Activated CD8-positive, alpha-beta memory T cell treated with anti-CD3 and anti-CD28 coated beads, Interleukin-2, amount 50 U/mL, for 4 hours (primary cell): ENCODE results near the gene DDX28.
A peak's percentile ranks its signal among the peaks of the same experiment; 100 is the strongest.
"Not testable (repeated sequence)": the region's sequence is repeated elsewhere in the genome, so short reads cannot be mapped to it uniquely, and the experiment has no call there.

Experiments
- DNase-seq: peaks from one replicate; pipeline ENCODE4 v3.0.0-alpha.2; 2020

DDX28 gene

DNA sequence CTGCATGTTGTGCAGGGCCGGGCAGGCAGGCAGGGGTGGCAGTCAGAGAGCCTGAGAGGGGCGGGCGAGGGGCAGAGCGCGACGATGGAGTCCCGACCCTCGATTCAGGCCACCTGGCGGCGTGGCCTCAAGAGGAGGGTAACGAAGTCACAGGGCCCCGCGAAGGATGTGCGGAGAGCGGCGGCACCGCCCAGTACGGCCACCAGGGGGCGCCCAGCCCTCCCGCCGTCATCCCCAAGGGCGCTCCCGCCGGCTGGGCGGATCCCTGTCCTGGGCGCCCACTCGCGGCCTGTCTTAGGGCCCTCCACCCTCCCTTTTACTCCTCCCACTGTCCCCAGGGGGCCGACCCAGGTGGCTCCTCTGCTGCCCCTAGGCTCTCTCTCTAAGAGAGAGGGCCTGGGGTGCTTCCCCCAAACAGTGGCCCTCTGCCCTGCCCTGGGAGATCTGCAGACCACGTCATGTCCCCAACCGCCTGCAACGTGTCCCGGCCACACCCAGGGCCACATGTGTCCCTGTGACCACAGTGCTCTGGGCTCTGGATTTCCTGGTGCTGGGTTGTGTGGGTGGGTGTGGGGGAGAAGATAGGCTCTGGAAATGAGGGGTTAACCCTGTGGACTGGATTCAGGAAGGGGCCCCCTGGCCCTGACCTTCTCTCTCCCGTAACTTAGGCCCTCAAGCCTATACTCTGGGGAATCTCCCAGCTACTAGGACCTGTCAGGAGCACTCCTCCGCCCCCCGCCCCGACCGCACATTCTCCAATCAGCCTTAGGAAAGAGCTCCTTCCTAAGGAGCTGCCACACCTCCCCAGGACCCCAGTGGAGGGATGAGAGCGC lies 29.6 kb downstream of the DDX28 start:
- peak; percentile 82 for DNase-seq

DNA sequence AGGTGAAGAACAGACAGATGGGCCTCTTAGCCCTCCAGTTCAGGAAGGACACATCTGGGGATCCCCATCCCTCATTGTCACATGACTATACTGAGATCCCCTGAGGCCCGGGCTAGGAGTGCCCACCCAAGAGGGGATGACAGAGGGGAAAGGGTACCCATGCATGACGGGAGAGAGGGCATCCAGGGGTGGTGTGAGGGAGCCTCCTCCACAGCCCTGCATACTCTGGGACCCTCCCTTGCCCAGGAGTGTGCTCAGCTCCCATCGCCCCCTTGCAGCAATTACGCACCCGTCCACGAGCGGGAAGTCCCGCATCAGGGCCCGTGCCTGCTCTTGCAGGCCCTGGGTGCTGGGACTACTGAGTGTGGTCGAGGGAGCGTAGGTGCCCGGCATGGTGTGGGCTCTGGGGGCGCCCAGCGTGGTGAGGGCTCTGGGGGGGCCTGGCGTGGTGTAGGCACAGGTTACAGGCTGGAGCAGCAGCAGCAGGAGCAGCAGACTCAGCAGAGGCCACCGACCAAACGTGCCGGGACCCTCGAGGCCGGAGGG lies 30.3 kb downstream of the DDX28 start:
- no peak for DNase-seq

DNA sequence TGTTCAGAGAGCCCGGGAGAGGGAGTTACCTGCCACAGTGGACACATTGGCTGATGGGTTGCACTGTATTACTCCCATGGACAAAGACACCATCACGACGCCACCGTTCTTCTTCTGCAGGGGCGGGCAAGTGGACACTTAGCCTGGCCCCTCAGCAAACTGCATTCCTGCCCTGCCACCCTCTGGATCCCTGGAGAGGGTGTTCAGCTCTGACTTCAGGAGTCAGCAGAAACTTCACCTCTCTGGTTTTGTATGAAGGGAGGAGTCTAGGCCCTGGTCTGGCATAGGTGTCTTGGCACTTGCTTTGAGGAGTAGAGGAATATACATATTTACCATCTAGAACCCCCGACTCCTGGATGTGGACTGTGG lies 33.0 kb downstream of the DDX28 start:
- DNase-seq = no peak

- no peak for DNase-seq
These were observed 33.6 kb downstream of the DDX28 start for GRCh38 chr16:67989322-67990017.

GRCh38 chr16:67988675-67989074 lies 34.4 kb downstream of the DDX28 start:
- DNase-seq = no peak

GRCh38 chr16:67987460-67988160 lies 35.4 kb downstream of the DDX28 start:
- no peak for DNase-seq

DNA sequence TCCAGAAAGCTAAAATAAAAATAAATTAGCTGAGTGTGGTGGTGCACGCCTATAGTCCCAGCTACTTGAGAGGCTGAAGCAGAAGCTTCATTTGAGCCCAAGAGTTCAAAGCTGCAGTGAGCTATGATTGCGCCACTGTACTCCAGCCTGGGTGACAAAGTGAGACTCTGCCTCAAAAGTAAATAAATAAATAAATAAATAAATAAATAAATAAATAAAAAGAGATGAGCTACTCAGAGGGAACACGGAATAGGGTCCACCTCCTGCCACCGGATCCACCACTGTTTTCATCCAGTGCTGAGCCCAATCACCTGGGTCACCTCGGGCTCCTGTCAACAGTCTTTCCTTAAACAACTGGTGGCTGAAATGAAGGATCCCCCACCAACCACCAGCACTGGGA lies 36.1 kb downstream of the DDX28 start:
- no peak for DNase-seq

GRCh38 chr16:67982011-67982696 lies 40.9 kb downstream of the DDX28 start:
- DNase-seq = no peak

GRCh38 chr16:67979955-67980678 lies 42.9 kb downstream of the DDX28 start, which contains the start of gene DPEP3:
TSS of gene DPEP3 (minus strand) at chr16:67980499. CDS start at chr16:67980380, 119 bp downstream.
- DNase-seq = no peak

DNA sequence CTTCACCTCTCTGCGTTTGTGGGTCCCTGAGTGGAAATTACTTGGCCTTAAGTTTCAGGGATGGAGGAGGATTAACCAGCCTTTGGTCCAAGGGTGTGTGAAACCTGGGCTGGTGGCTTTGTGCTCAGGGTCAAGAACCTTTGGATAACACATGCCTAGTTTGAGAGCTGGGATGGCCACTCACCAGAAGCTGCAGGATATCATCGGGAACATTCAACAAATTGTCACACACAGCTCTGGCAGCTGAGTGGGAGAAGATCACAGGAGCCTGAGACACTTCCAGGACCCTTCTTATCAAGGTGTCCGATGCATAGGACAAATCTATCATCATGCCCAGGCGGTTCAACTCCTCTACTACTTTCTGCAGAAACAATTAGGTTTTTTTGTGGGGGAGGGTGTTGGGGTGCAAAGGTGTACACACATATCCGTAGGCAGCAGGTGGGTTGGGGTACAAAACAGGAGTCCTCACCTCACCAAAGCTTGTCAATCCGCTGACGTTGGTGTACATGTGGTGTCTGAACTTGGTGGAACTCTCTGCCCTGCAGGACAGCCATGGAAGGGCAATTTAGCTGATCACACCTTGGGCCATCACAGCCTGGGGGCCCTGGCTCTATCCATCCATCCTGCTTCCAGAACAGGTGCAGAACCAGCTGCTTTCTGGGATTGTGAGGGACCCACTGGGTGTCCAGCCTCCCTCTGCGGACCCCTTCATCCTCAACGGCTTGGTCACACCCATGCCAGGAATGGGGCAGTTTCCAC lies 45.4 kb downstream of the DDX28 start:
- DNase-seq = no peak

DNA sequence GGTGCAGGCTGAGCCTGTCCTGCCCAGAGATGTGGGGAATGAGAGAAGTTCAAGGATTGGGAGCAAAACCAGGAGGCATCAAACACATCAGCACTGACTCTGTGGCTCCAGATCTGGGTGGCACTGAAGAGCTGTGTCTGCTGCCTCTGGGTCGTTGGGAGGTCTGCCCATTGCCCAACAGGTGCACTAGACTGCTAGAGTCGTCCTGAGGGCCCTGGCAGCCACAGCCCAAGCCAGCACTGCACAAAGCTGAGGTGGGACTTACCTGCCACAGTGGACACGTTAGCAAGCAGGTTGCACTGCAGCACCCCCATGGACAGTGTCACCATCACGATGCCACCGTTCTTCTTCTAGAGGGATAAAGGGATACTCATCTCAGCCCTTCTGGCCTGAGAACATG lies 46.0 kb downstream of the DDX28 start:
- no peak for DNase-seq

DNA sequence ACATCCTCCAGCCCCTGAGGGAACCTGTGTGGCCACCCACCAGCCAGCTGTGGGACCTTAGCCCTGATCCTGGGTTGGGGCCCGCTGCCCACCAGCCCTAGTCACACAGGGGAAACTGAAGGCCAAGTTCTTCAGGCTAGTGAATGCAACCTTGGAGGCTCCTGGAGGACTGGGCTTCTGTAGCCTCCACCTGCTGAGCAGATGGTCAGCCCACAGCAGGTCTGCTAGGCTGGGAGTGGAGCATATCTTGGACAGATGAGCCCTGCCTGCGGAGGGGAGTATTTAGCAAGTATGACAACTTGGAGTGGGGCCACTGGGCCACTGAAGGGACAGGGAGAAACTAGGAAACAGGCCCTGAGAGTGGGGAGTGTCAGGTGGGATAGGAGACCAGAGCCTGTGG lies 46.8 kb downstream of the DDX28 start:
- DNase-seq = no peak

- no peak for DNase-seq
These were observed 47.5 kb downstream of the DDX28 start for GRCh38 chr16:67975321-67976105.

DNA sequence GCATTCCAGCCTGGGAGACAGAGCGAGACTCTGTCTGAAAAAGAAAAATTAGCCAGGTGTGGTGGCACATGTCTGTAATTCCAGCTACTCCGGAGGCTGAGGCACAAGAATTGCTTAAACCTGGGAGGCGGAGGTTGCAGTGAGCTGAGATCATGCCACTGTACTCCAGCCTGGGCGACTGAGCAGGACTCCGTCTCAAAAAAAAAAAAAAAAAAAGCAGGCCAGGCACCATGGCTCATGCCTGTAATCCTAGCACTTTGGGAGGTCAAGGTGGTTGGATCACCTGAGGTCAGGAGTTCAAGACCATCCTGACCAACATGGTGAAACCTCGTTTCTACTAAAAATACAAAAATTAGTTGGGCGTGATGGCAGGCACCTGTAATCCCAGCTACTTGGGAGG lies 50.7 kb downstream of the DDX28 start:
- DNase-seq = not testable (repeated sequence)

GRCh38 chr16:67971111-67971510 lies 51.9 kb downstream of the DDX28 start:
- no peak for DNase-seq
